Cardiac ventricle fibroblast (primary cell): ENCODE measurements around the gene ZNF831. TPM values are rescaled to one million over a fixed set of nuclear protein-coding genes. Genes with fewer than 3 reads are reported as not detected.

Experiments
- total RNA-seq: library from RNA; depleted of rRNA; stranded (reverse); fragments of >200 nt; gene quantifications from 2 replicates; pipeline ENCODE4 v1.2.3, GENCODE V29; 2015

ZNF831 gene
- total RNA-seq, result not detected in 2 replicates

GRCh38 chr20:59163631-59164530 lies at the start of gene ZNF831:
TSS of gene ZNF831 (plus strand) at chr20:59163821. CDS start at chr20:59191020, 27,199 bp downstream.

GRCh38 chr20:59300333-59301081 lies 136.9 kb downstream of the ZNF831 start, which contains the start of gene EDN3:
TSS of gene EDN3 (plus strand) at chr20:59300611. CDS start at chr20:59300813, 202 bp downstream.

Other genes starting within 250 kb of the ZNF831 start
- gene NELFCD, start 182.6 kb upstream of the ZNF831 start, total RNA-seq, result 27.8 and 31.4 TPM in 2 replicates
- 113 and 136 TPM in 2 replicates for gene CTSZ, start 156.6 kb upstream of the ZNF831 start, total RNA-seq
- gene TUBB1, start 144.4 kb upstream of the ZNF831 start, total RNA-seq, result not detected in 2 replicates
- gene ATP5F1E, start 131.5 kb upstream of the ZNF831 start, total RNA-seq, result 18.9 TPM in 2 replicates
- 19.5 and 22.3 TPM in 2 replicates for gene PRELID3B, start 121.0 kb upstream of the ZNF831 start, total RNA-seq
- not detected in 2 replicates for gene EDN3, start 136.8 kb downstream of the ZNF831 start, total RNA-seq